Heart left ventricle (tissue), 13 donors: Measurements from ENCODE around the gene ABI1.

Experiments
- CTCF ChIP-seq, 12 donors: fragments of 200-600 bp; sonication (generic) in 4 of 12; IDR thresholded peaks; one replicate each; pipeline versions ENCODE4 v1.5.0 to v1.8.0; 2018 to 2022; ENCODE audit warnings: antibody characterized with exemption in 12 of 12, mild to moderate bottlenecking in 5 of 12
- POLR2A ChIP-seq, 2 donors: fragments of 450-650 bp; IDR thresholded peaks; one replicate each; pipeline ENCODE4 v1.6.1; 2017; ENCODE audit warnings: antibody characterized with exemption in 2 of 2, mild to moderate bottlenecking in 2 of 2, moderate library complexity in 2 of 2
- donor health status: ischemic (EF 13 %, LVEDD 7.1; RV severe dilation, severe dysfunction).
- donor health status: DM: no; HTN: yes; CAD: no.
- donor health status: DM: no; HTN: no; CAD: no.
- donor health status: ischemic (EF 25% LVEDD 6.9; RV normal size, moderate dysfunction).
- donor health status: ischemic (EF 25% LVEDD 5.7; RV mildly dilated, moderate dysfunction).
- donor health status: ischemic (EF 35%, LVEDD 5.7; RV mildly dilated, moderate dysfunction).
- donor health status: nonischemic (EF 11% LVEDD 7.7; RV severe dilation, severe dysfunction).
- donor health status: DM: yes; HTN: yes; CAD: no.
- donor health status: PGD.
- donor health status: ischemic (EF 29% LVEDD 5.4; RV normal size, mild dysfunction).
- donor health status: nonischemic (EF 23%, LVEDD 6.1; RV moderate dilation, normal function).

GRCh38 chr10:26844396-26844975, 16.3 kb downstream of the ABI1 start:
- TF ChIP-seq CTCF (IDR thresholded peaks at IDR 0.05) (no peak), POLR2A (IDR thresholded peaks at IDR 0.05) (no peak)
